Naive thymus-derived CD8-positive, alpha-beta T cell (primary cell): Measurements from ENCODE around the gene DPF3. TPM values are rescaled to one million over a fixed set of nuclear protein-coding genes. Genes with fewer than 3 reads are reported as not detected.

ENCODE experiments used
- ATAC-seq, 2 donors: fragments of 150-1000 bp; cut with Tn5 transposase in 1 of 2; sonication (Bioruptor Pico), chemical (Tn5 transposase) in 1 of 2; 1 replicate in 1 of 2; 2 replicates in 1 of 2; pipeline ENCODE4 v1.10.0; 2021; ENCODE audit warnings: mild to moderate bottlenecking in 2 of 2, moderate library complexity in 2 of 2
- POLR2A ChIA-PET: fragments of 350-600 bp; sonication (Branson Sonifier 250); formaldehyde crosslinking; loops from one replicate; lab custom pipeline; 2021; ENCODE audit warnings: antibody characterized with exemption; lab: Charles Lee
- DNase-seq, 10 donors: peaks; one replicate each; pipeline versions ENCODE4 v3.0.0 to v3.0.0-alpha.2; 2020 to 2022
- H3K27ac Mint-ChIP-seq, 10 donors: one replicate each; pipeline ENCODE4 v1.8.0; 2020 to 2022; ENCODE audit warnings: mild to moderate bottlenecking in 10 of 10, mixed read lengths in 10 of 10, moderate library complexity in 4 of 10, inconsistent platforms in 1 of 10
- H3K27me3 Mint-ChIP-seq, 5 donors: one replicate each; pipeline ENCODE4 v1.8.0; 2021 to 2022; ENCODE audit warnings: mixed read lengths in 5 of 5
- H3K36me3 Mint-ChIP-seq, 3 donors: one replicate each; pipeline ENCODE4 v1.8.0; 2020 to 2022; ENCODE audit warnings: mixed read lengths in 3 of 3, mild to moderate bottlenecking in 2 of 3, inconsistent platforms in 1 of 3
- H3K4me1 Mint-ChIP-seq, 4 donors: one replicate each; pipeline ENCODE4 v1.8.0; 2021 to 2022; ENCODE audit warnings: mixed read lengths in 4 of 4
- H3K4me3 Mint-ChIP-seq, 10 donors: one replicate each; pipeline ENCODE4 v1.8.0; 2020 to 2022; ENCODE audit warnings: mild to moderate bottlenecking in 10 of 10, mixed read lengths in 10 of 10, moderate library complexity in 6 of 10, inconsistent platforms in 1 of 10
- H3K9me3 Mint-ChIP-seq, 9 donors: one replicate each; pipeline ENCODE4 v1.8.0; 2020 to 2022; ENCODE audit warnings: mixed read lengths in 9 of 9, mild to moderate bottlenecking in 3 of 9, inconsistent platforms in 1 of 9, moderate library complexity in 1 of 9
- polyA plus RNA-seq, 3 donors: library from polyadenylated mRNA; unstranded; fragments of 300-500 nt; fragmentation: Illumina TruSeq; gene quantifications; one replicate each; pipeline ENCODE4 v1.2.3, GENCODE V29; 2021
- total RNA-seq, 8 experiments: library from RNA in 2 of 8; stranded (reverse) in 2 of 8; gene quantifications; one replicate each; pipeline ENCODE4 v1.2.3 and lab custom pipeline; 2021 to 2026

The DPF3 gene
- total and polyA plus RNA-seq, 5 experiments from 2014 or later: 0.35 to 0.58 (median 0.52) TPM

GRCh38 chr14:72824051-72824450 lies 69.8 kb downstream of the DPF3 start:
- H3K4me1 Mint-ChIP-seq: peaks cover 0 to 4% (median 0%) of the 10 kb centered on the region in 4 donors
- peaks cover 0 to 8% (median 3%) of the 10 kb centered on the region in 9 donors for H3K9me3 Mint-ChIP-seq
- no peak overlapping the region for H3K4me3 Mint-ChIP-seq
- POLR2A ChIA-PET: interaction anchor here (0.6 kb wide), 1 partner anchor 318 kb away, joined by 3 read pairs; no protein-coding TSS in a partner anchor
- H3K27me3 Mint-ChIP-seq: peaks cover 0 to 13% (median 4%) of the 10 kb centered on the region in 5 donors
- H3K27ac Mint-ChIP-seq: no peak overlapping the region
- no peak for DNase-seq
- H3K36me3 Mint-ChIP-seq: peaks cover 0 to 4% (median 0%) of the 10 kb centered on the region in 3 donors
- ATAC-seq: no peak

DNA sequence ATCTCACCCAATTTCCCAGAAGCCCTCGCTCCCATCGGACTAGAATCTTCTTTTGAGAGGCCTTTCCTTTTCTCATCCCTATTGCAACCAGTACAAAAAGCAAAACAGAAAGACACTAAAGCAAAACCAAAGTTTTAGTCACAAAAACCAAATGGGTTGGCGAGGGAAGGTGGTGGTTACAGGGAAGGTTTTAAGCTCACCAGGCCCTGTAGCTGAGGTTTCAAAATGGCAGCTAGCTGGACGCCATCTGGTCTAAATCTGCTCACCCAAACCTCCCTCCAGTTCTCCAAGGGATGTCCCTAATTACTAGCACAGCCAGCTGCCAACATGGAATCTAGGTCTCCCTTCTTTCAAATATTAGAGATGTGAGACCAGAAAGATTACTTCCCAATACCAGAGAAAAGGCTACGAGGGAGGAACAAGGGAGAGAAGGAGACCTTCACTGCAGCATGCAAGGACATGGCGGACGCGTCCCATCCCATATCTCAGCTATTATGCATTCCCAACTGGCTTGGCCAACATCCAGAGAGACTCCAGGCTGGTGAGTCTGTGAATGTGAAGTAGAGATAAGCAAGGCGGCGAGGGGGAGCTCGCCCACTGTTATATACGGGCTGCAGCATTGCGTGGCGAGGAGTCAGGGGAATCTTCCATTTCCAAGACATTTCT lies 70.8 kb downstream of the DPF3 start:
- POLR2A ChIA-PET: no interaction called here
- H3K27ac Mint-ChIP-seq: no peak overlapping the region
- peaks cover 0 to 9% (median 3%) of the 10 kb centered on the region in 5 donors for H3K27me3 Mint-ChIP-seq
- no peak for DNase-seq
- no peaks in the 10 kb centered on the region for H3K36me3 Mint-ChIP-seq
- H3K4me3 Mint-ChIP-seq: no peak overlapping the region
- peaks cover 0 to 4% (median 0%) of the 10 kb centered on the region in 4 donors for H3K4me1 Mint-ChIP-seq
- no peak for ATAC-seq
- peaks cover 0 to 13% (median 5%) of the 10 kb centered on the region in 9 donors for H3K9me3 Mint-ChIP-seq

DNA sequence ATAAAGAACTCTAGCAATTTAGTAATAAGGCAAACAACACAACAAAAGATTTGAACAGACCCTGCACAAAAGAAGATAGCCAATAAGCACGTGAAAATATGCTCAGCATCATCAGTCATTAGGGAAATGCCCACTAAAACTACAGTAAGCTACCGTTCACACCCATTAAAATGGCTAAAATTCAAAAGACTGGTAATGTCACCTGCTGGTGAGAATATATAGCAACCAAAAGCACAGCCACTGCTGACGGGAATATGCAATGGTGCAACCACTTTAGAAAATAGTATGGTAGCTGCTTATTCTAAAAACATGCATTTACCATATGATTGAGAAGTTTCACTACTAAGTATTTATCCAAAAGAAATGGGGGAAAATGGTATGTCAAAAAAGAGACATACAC lies 74.9 kb downstream of the DPF3 start:
- POLR2A ChIA-PET: no interaction called here
- Mint-ChIP-seq H3K9me3 (peaks cover 0 to 13% (median 5%) of the 10 kb centered on the region in 9 donors), H3K4me1 (peaks cover 0 to 10% (median 0%) of the 10 kb centered on the region in 4 donors), H3K27ac (no peak overlapping the region), H3K4me3 (no peak overlapping the region), H3K27me3 (peaks cover 0 to 4% (median 3%) of the 10 kb centered on the region in 5 donors), H3K36me3 (no peaks in the 10 kb centered on the region)
- ATAC-seq (no peak), DNase-seq (no peak)

GRCh38 chr14:72816287-72816686 lies 77.6 kb downstream of the DPF3 start:
- no peak for ATAC-seq
- no peak overlapping the region for H3K27ac Mint-ChIP-seq
- peaks cover 0 to 14% (median under 1%) of the 10 kb centered on the region in 4 donors for H3K4me1 Mint-ChIP-seq
- peaks cover 0 to 13% (median 5%) of the 10 kb centered on the region in 9 donors for H3K9me3 Mint-ChIP-seq
- H3K36me3 Mint-ChIP-seq: no peaks in the 10 kb centered on the region
- no peak for DNase-seq
- no peak overlapping the region for H3K4me3 Mint-ChIP-seq
- no peaks in the 10 kb centered on the region for H3K27me3 Mint-ChIP-seq
- POLR2A ChIA-PET: no interaction called here

- Mint-ChIP-seq H3K9me3 (peaks cover 0 to 13% (median 5%) of the 10 kb centered on the region in 9 donors), H3K36me3 (no peaks in the 10 kb centered on the region), H3K4me1 (peaks cover 4 to 20% (median 8%) of the 10 kb centered on the region in 4 donors), H3K27ac (no peak overlapping the region), H3K27me3 (no peaks in the 10 kb centered on the region), H3K4me3 (no peak overlapping the region)
- POLR2A ChIA-PET: no interaction called here
- ATAC-seq (no peak), DNase-seq (no peak)
Observed at GRCh38 chr14:72815430-72815829, 78.5 kb downstream of the DPF3 start.

DNA sequence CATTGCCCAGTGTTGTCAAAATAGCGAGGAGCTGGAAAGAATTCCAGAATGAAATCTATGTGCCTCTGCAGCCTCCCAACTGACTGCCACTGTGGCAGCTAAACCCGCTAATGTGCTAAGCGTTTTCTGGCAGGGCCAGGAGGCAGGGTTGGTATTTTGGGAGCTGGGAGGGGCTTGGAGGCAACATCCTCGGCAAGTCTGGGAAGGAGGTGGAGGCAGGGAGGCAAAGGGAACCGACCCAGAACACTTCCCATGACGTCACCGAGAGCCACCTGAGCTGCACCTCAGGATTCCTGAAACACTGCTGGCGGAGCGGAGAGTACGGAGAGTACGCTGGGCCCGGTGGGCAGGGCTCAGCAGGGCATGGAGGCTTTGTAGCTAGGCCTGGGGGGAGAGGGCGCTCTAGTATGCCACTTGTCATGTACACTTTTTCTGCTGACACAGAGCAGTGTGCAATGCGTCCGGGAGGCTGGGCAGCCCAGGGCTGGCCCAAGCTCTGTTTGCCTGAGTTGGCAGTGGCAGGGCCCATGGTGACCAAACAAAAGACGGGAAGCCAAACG lies 81.5 kb downstream of the DPF3 start:
- Mint-ChIP-seq H3K27ac (peak overlapping the region in 3 of 10 donors; percentile 15 to 76 (median 30)), H3K27me3 (no peaks in the 10 kb centered on the region), H3K4me1 (peaks cover 14 to 29% (median 23%) of the 10 kb centered on the region in 4 donors), H3K4me3 (no peak overlapping the region), H3K36me3 (no peaks in the 10 kb centered on the region), H3K9me3 (no peaks in the 10 kb centered on the region)
- no peak for ATAC-seq
- POLR2A ChIA-PET: no interaction called here
- DNase-seq: no peak

DNA sequence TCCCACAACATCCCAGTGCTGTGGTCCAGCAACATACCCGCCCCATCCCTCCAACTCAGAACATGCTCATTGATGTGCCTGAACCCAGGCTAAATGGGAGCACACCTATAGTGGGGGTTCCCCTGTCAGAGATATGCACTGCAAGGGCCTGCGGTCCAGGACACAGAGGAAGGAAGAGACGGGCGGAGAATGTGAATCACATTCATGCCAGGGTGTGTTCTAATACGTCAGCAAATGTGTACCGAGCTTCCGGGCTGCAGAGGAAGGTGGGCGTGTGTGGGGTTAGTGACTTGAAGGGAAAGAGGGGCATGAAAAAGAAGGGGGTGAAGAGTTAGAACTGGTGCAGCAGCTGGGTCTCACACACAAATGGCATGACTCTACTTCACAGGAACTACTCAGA lies 83.7 kb downstream of the DPF3 start:
- peak overlapping the region; percentile 9 to 74 (median 56) for H3K4me3 Mint-ChIP-seq
- ATAC-seq (peak; percentile 64 to 97), DNase-seq (peak in 9 of 10 donors; percentile 12 to 78 (median 60))
- H3K27ac Mint-ChIP-seq: peak overlapping the region; percentile 23 to 92 (median 80)
- H3K36me3 Mint-ChIP-seq: no peaks in the 10 kb centered on the region
- POLR2A ChIA-PET: no interaction called here
- no peaks in the 10 kb centered on the region for H3K27me3 Mint-ChIP-seq
- peaks cover 14 to 25% (median 23%) of the 10 kb centered on the region in 4 donors for H3K4me1 Mint-ChIP-seq
- H3K9me3 Mint-ChIP-seq: no peaks in the 10 kb centered on the region

DNA sequence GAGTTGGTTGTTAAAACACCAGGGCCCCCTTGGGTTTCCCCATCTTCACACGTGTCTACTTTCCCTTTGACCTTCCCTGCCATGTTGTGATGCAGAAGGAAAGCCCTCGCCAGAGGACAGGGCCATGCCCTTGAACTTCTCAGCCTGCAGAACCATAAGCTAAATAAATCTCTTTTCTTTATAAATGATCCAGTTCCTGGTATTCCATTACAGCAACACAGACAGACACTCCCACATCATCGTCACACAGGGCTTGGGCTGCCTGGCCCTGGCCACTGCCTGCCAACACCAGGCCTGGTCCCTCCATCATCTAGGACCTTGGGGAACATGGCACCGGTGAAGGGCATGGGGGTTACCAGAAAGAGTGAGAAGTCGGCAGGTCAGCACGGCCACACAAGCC lies 84.8 kb downstream of the DPF3 start:
- Mint-ChIP-seq H3K9me3 (no peaks in the 10 kb centered on the region), H3K27ac (peak overlapping the region in 5 of 10 donors; percentile 28 to 85 (median 76)), H3K4me1 (peaks cover 14 to 25% (median 23%) of the 10 kb centered on the region in 4 donors), H3K27me3 (no peaks in the 10 kb centered on the region), H3K36me3 (no peaks in the 10 kb centered on the region), H3K4me3 (no peak overlapping the region)
- ATAC-seq (no peak), DNase-seq (no peak)
- POLR2A ChIA-PET: no interaction called here

DNA sequence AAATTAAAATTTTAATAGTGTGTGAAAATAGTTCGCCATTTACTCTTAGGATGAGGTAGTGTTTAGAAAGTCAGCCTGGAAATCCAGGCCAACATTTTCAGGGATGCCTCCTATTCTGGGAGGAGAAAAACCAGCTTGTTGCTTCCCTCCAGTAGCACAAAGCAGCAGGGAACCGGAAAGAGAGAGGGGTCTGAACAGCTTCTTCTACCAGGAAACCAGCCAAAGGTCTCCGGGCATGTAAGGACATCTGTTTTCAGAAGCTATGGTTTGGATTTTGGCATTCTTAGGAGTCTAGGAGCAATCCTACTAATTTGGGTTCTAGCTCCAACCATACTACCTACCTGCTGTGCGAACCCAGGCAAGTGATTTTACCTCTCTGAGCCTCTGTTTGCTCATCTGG lies 85.3 kb downstream of the DPF3 start:
- DNase-seq: no peak
- POLR2A ChIA-PET: no interaction called here
- H3K9me3 Mint-ChIP-seq: no peaks in the 10 kb centered on the region

DNA sequence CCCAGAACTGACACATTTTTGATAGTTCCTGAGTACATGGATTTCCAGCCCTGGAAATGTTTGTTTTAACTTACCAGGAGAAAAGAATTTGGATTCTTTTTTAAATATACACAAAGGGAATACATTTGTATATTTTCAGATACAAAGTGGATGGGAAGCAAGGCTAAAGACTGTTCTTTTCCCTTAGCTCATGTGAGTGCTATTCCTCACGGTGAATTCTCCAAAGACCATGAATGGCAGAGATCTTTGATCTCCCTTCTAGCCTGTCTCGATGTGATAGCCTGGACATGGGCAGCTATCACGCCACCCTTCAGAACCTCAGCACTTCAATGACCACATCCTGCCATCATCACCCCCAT lies 91.3 kb downstream of the DPF3 start:
- no peaks in the 10 kb centered on the region for H3K27me3 Mint-ChIP-seq
- ATAC-seq (no peak), DNase-seq (no peak)
- H3K4me1 Mint-ChIP-seq: peaks cover 8 to 15% (median 9%) of the 10 kb centered on the region in 4 donors
- POLR2A ChIA-PET: no interaction called here
- H3K36me3 Mint-ChIP-seq: peaks cover 0 to 2% (median 0%) of the 10 kb centered on the region in 3 donors
- peaks cover 0 to 9% (median 0%) of the 10 kb centered on the region in 9 donors for H3K9me3 Mint-ChIP-seq
- no peak overlapping the region for H3K27ac Mint-ChIP-seq
- no peak overlapping the region for H3K4me3 Mint-ChIP-seq

More for the DNA sequence above, 85.3 kb downstream of the DPF3 start:
- ATAC-seq: no peak
- Mint-ChIP-seq H3K27me3 (no peaks in the 10 kb centered on the region), H3K4me3 (no peak overlapping the region), H3K4me1 (peaks cover 14 to 25% (median 23%) of the 10 kb centered on the region in 4 donors), H3K36me3 (no peaks in the 10 kb centered on the region), H3K27ac (peak overlapping the region in 1 of 10 donors; percentile 28)

DNA sequence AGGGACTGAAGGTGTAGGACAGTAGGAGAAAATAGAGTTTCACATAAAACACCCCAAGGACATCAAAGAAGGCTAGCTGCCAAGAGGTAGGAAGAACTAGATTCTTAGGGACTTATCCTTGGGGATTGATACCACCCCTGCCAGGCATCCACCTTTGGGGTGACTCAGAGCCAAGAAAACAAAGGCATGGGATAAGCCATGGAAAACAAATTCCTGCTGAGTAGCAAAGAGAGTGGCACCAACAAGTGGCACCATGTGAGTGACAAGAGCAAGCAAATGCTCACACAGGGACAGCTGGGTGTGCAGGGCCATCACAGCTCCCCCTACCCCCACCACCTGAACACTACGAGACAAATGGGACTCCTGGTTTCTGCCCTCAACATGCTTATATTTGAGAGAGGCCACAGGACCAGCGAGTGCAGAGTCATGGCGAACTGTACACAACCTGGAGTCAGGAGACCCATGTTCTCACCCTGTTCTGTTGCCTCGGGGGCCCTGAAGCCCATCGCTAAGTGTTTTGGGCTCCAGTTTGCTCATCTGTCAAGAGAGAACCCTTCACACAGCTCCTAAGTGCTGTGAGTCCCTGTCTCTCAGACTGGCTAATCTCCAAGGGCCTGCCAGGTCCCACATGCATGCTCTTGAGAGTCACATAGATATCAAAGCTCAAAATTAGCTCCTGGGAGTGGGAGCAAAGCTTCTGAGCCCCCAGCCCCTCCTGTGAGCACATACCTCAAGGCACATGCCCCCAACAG lies 91.9 kb downstream of the DPF3 start:
- DNase-seq (no peak), ATAC-seq (no peak)
- H3K4me3 Mint-ChIP-seq: no peak overlapping the region
- H3K9me3 Mint-ChIP-seq: peaks cover 0 to 9% (median 0%) of the 10 kb centered on the region in 9 donors
- H3K27me3 Mint-ChIP-seq: no peaks in the 10 kb centered on the region
- POLR2A ChIA-PET: no interaction called here
- peaks cover 8 to 15% (median 9%) of the 10 kb centered on the region in 4 donors for H3K4me1 Mint-ChIP-seq
- H3K36me3 Mint-ChIP-seq: peaks cover 0 to 2% (median 0%) of the 10 kb centered on the region in 3 donors
- peak overlapping the region in 1 of 10 donors; percentile 40 for H3K27ac Mint-ChIP-seq

- H3K27me3 Mint-ChIP-seq: no peaks in the 10 kb centered on the region
- H3K4me3 Mint-ChIP-seq: peak overlapping the region in 1 of 10 donors; percentile 17
- ATAC-seq (no peak), DNase-seq (no peak)
- peaks cover 0 to 9% (median 0%) of the 10 kb centered on the region in 9 donors for H3K9me3 Mint-ChIP-seq
- H3K36me3 Mint-ChIP-seq: peaks cover 0 to 2% (median 0%) of the 10 kb centered on the region in 3 donors
- POLR2A ChIA-PET: no interaction called here
- H3K4me1 Mint-ChIP-seq: peaks cover 8 to 15% (median 9%) of the 10 kb centered on the region in 4 donors
- H3K27ac Mint-ChIP-seq: peak overlapping the region in 1 of 10 donors; percentile 40
Observed at GRCh38 chr14:72801381-72801812, 92.5 kb downstream of the DPF3 start.
